Activated T-cell treated with anti-CD3 and anti-CD28 coated beads, Interleukin-2, amount 50 U/mL, for 24 hours (primary cell): ENCODE data around the gene KSR2.

Experiments
- DNase-seq: peaks from one replicate; pipeline ENCODE4 v3.0.0-alpha.2; 2020
- H3K27ac Mint-ChIP-seq: 2 replicates; pipeline ENCODE4 v1.8.0; 2020; ENCODE audit warnings: mild to moderate bottlenecking, mixed read lengths
- H3K27me3 Mint-ChIP-seq: 2 replicates; pipeline ENCODE4 v1.8.0; 2020; ENCODE audit warnings: mixed read lengths
- H3K36me3 Mint-ChIP-seq: 2 replicates; pipeline ENCODE4 v1.8.0; 2020; ENCODE audit warnings: low read depth, mixed read lengths
- H3K4me1 Mint-ChIP-seq: 2 replicates; pipeline ENCODE4 v1.8.0; 2020; ENCODE audit warnings: low read depth, mixed read lengths
- H3K4me3 Mint-ChIP-seq: 2 replicates; pipeline ENCODE4 v1.8.0; 2020; ENCODE audit warnings: mild to moderate bottlenecking, moderate library complexity, mixed read lengths
- H3K9me3 Mint-ChIP-seq: 2 replicates; pipeline ENCODE4 v1.8.0; 2020; ENCODE audit warnings: mixed read lengths

Gene KSR2

GRCh38 chr12:117576053-117576452, 392.7 kb downstream of the KSR2 start:
- no peak overlapping the region for H3K27ac Mint-ChIP-seq
- H3K9me3 Mint-ChIP-seq, result no peaks in the 10 kb centered on the region
- DNase-seq, result no peak
- no peak overlapping the region for H3K4me3 Mint-ChIP-seq
- no peaks in the 10 kb centered on the region for H3K4me1 Mint-ChIP-seq
- no peaks in the 10 kb centered on the region for H3K27me3 Mint-ChIP-seq
- H3K36me3 Mint-ChIP-seq, result no peaks in the 10 kb centered on the region

- H3K36me3 Mint-ChIP-seq, result no peaks in the 10 kb centered on the region
- H3K4me1 Mint-ChIP-seq, result no peaks in the 10 kb centered on the region
- no peaks in the 10 kb centered on the region for H3K9me3 Mint-ChIP-seq
- no peak overlapping the region for H3K4me3 Mint-ChIP-seq
- no peaks in the 10 kb centered on the region for H3K27me3 Mint-ChIP-seq
- H3K27ac Mint-ChIP-seq, result no peak overlapping the region
- DNase-seq, result no peak
Observed at GRCh38 chr12:117574655-117575054, 394.1 kb downstream of the KSR2 start.

- no peak for DNase-seq
- Mint-ChIP-seq H3K4me3 (no peak overlapping the region), H3K4me1 (no peaks in the 10 kb centered on the region), H3K27ac (no peak overlapping the region), H3K36me3 (no peaks in the 10 kb centered on the region), H3K9me3 (no peaks in the 10 kb centered on the region), H3K27me3 (no peaks in the 10 kb centered on the region)
Observed at GRCh38 chr12:117572755-117573154, 396.0 kb downstream of the KSR2 start.

- H3K9me3 Mint-ChIP-seq, result no peaks in the 10 kb centered on the region
- no peaks in the 10 kb centered on the region for H3K4me1 Mint-ChIP-seq
- H3K27ac Mint-ChIP-seq, result no peak overlapping the region
- H3K4me3 Mint-ChIP-seq, result no peak overlapping the region
- no peaks in the 10 kb centered on the region for H3K27me3 Mint-ChIP-seq
- no peaks in the 10 kb centered on the region for H3K36me3 Mint-ChIP-seq
- no peak for DNase-seq
Observed at GRCh38 chr12:117571321-117571720, 397.5 kb downstream of the KSR2 start.

- DNase-seq, result no peak
- no peak overlapping the region for H3K27ac Mint-ChIP-seq
- no peaks in the 10 kb centered on the region for H3K4me1 Mint-ChIP-seq
- H3K9me3 Mint-ChIP-seq, result no peaks in the 10 kb centered on the region
- no peaks in the 10 kb centered on the region for H3K27me3 Mint-ChIP-seq
- no peaks in the 10 kb centered on the region for H3K36me3 Mint-ChIP-seq
- H3K4me3 Mint-ChIP-seq, result no peak overlapping the region
Observed at GRCh38 chr12:117570608-117571007, 398.2 kb downstream of the KSR2 start.

- Mint-ChIP-seq H3K4me1 (no peaks in the 10 kb centered on the region), H3K27ac (no peak overlapping the region), H3K4me3 (no peak overlapping the region), H3K9me3 (no peaks in the 10 kb centered on the region), H3K27me3 (no peaks in the 10 kb centered on the region), H3K36me3 (no peaks in the 10 kb centered on the region)
- DNase-seq, result no peak
Observed at GRCh38 chr12:117567644-117568216, 401.1 kb downstream of the KSR2 start.

GRCh38 chr12:117564881-117565280, 403.9 kb downstream of the KSR2 start:
- Mint-ChIP-seq H3K27me3 (no peaks in the 10 kb centered on the region), H3K4me1 (no peaks in the 10 kb centered on the region), H3K36me3 (no peaks in the 10 kb centered on the region)

GRCh38 chr12:117563706-117564105, 405.1 kb downstream of the KSR2 start:
- no peaks in the 10 kb centered on the region for H3K4me1 Mint-ChIP-seq
- no peaks in the 10 kb centered on the region for H3K9me3 Mint-ChIP-seq
- DNase-seq, result no peak
- H3K27ac Mint-ChIP-seq, result no peak overlapping the region
- no peak overlapping the region for H3K4me3 Mint-ChIP-seq
- no peaks in the 10 kb centered on the region for H3K27me3 Mint-ChIP-seq
- no peaks in the 10 kb centered on the region for H3K36me3 Mint-ChIP-seq

More at GRCh38 chr12:117564881-117565280, 403.9 kb downstream of the KSR2 start:
- Mint-ChIP-seq H3K27ac (no peak overlapping the region), H3K9me3 (no peaks in the 10 kb centered on the region), H3K4me3 (no peak overlapping the region)
- DNase-seq, result no peak

- no peak overlapping the region for H3K27ac Mint-ChIP-seq
- H3K9me3 Mint-ChIP-seq, result no peaks in the 10 kb centered on the region
- no peaks in the 10 kb centered on the region for H3K27me3 Mint-ChIP-seq
- DNase-seq, result no peak
- no peaks in the 10 kb centered on the region for H3K36me3 Mint-ChIP-seq
- no peaks in the 10 kb centered on the region for H3K4me1 Mint-ChIP-seq
- H3K4me3 Mint-ChIP-seq, result no peak overlapping the region
Observed at GRCh38 chr12:117563007-117563406, 405.8 kb downstream of the KSR2 start.

GRCh38 chr12:117561990-117562389, 406.8 kb downstream of the KSR2 start:
- Mint-ChIP-seq H3K4me1 (no peaks in the 10 kb centered on the region), H3K36me3 (no peaks in the 10 kb centered on the region), H3K4me3 (no peak overlapping the region), H3K9me3 (no peaks in the 10 kb centered on the region), H3K27me3 (no peaks in the 10 kb centered on the region), H3K27ac (no peak overlapping the region)
- no peak for DNase-seq

GRCh38 chr12:117559978-117560377, 408.8 kb downstream of the KSR2 start:
- Mint-ChIP-seq H3K27ac (no peak overlapping the region), H3K4me3 (no peak overlapping the region), H3K36me3 (no peaks in the 10 kb centered on the region), H3K27me3 (no peaks in the 10 kb centered on the region), H3K4me1 (no peaks in the 10 kb centered on the region), H3K9me3 (peaks cover 3% of the 10 kb centered on the region)
- no peak for DNase-seq

GRCh38 chr12:117555889-117556288, 412.9 kb downstream of the KSR2 start:
- Mint-ChIP-seq H3K4me1 (no peaks in the 10 kb centered on the region), H3K4me3 (no peak overlapping the region), H3K27me3 (no peaks in the 10 kb centered on the region), H3K9me3 (peaks cover 20% of the 10 kb centered on the region), H3K36me3 (no peaks in the 10 kb centered on the region), H3K27ac (no peak overlapping the region)
- no peak for DNase-seq

GRCh38 chr12:117552971-117553370, 415.8 kb downstream of the KSR2 start:
- DNase-seq, result no peak
- Mint-ChIP-seq H3K36me3 (no peaks in the 10 kb centered on the region), H3K4me1 (no peaks in the 10 kb centered on the region), H3K27ac (no peak overlapping the region), H3K27me3 (no peaks in the 10 kb centered on the region), H3K4me3 (no peak overlapping the region), H3K9me3 (peaks cover 20% of the 10 kb centered on the region)

GRCh38 chr12:117551665-117552064, 417.1 kb downstream of the KSR2 start:
- H3K4me1 Mint-ChIP-seq, result no peaks in the 10 kb centered on the region
- H3K36me3 Mint-ChIP-seq, result no peaks in the 10 kb centered on the region
- H3K27ac Mint-ChIP-seq, result no peak overlapping the region
- H3K4me3 Mint-ChIP-seq, result no peak overlapping the region
- no peak for DNase-seq
- H3K9me3 Mint-ChIP-seq, result peaks cover 20% of the 10 kb centered on the region
- no peaks in the 10 kb centered on the region for H3K27me3 Mint-ChIP-seq

GRCh38 chr12:117547209-117547608, 421.6 kb downstream of the KSR2 start:
- Mint-ChIP-seq H3K4me1 (no peaks in the 10 kb centered on the region), H3K27me3 (no peaks in the 10 kb centered on the region), H3K9me3 (peaks cover 10% of the 10 kb centered on the region), H3K27ac (no peak overlapping the region), H3K4me3 (no peak overlapping the region), H3K36me3 (no peaks in the 10 kb centered on the region)
- DNase-seq, result no peak

GRCh38 chr12:117545216-117545615, 423.6 kb downstream of the KSR2 start:
- H3K27ac Mint-ChIP-seq, result no peak overlapping the region
- H3K4me1 Mint-ChIP-seq, result no peaks in the 10 kb centered on the region
- no peak for DNase-seq
- H3K36me3 Mint-ChIP-seq, result no peaks in the 10 kb centered on the region
- H3K4me3 Mint-ChIP-seq, result no peak overlapping the region
- H3K27me3 Mint-ChIP-seq, result no peaks in the 10 kb centered on the region
- peaks cover 6% of the 10 kb centered on the region for H3K9me3 Mint-ChIP-seq
